GM18519 (cell line): ENCODE measurements around the gene OR51T1.

Source experiments
- ATAC-seq: cut with Tn5 transposase; IDR thresholded peaks from one replicate; pipeline ENCODE4 v1.9.1; 2021; ENCODE audit warnings: mild to moderate bottlenecking, moderate library complexity; ENCODE audit not compliant: unreplicated experiment, low FRiP score

The OR51T1 gene

GRCh38 chr11:4924239-4924638 is 42.5 kb downstream of the OR51T1 start, which contains the start of gene OR51G1:
OR51G1 (minus strand) TSS chr11:4924339; CDS start chr11:4924339, 0 bp downstream.
- no peak for ATAC-seq

- ATAC-seq = no peak
These were observed 44.9 kb downstream of the OR51T1 start for GRCh38 chr11:4926608-4927007.
